DOHH2 (cell line): Measurements from ENCODE around the gene PDE1C.

Experiments used
- CTCF ChIP-seq: fragments of 200-600 bp; sonication (generic); IDR thresholded peaks from one replicate; pipeline ENCODE4 v1.5.1; 2014; ENCODE audit warnings: antibody characterized with exemption, mild to moderate bottlenecking, low read depth, low read length; ENCODE audit not compliant: poor library complexity, severe bottlenecking
- EZH2phosphoT487 ChIP-seq: fragments of 200-600 bp; sonication (generic); IDR thresholded peaks from 2 replicates; pipeline ENCODE4 v1.6.1; 2017; ENCODE audit warnings: borderline replicate concordance, mild to moderate bottlenecking, antibody characterized with exemption, low read length, moderate library complexity, mixed read lengths

GRCh38 chr7:32025381-32026082 is 44.7 kb downstream of the PDE1C start:
- TF ChIP-seq CTCF, result no peak
- TF ChIP-seq EZH2phosphoT487, result no peak
